Panc1 (cell line): ENCODE measurements around the gene DPEP1.

Source experiments
- CTCF ChIP-seq: fragments of 450-650 bp; IDR thresholded peaks from 2 replicates; pipeline ENCODE4 v1.5.1; 2017; ENCODE audit warnings: mild to moderate bottlenecking
- POLR2AphosphoS5 ChIP-seq: IDR thresholded peaks from 2 replicates; pipeline ENCODE4 v1.6.1; 2012; ENCODE audit warnings: mild to moderate bottlenecking, low read depth, low read length, moderate library complexity
- REST ChIP-seq, 2 experiments: IDR thresholded peaks; 2 replicates each; pipeline ENCODE4 v1.6.1; 2011 to 2012; ENCODE audit warnings: low read depth in 2 of 2, control low read depth in 1 of 2, low read length in 1 of 2, mild to moderate bottlenecking in 1 of 2, moderate library complexity in 1 of 2; ENCODE audit not compliant: insufficient read depth in 1 of 2

- TF ChIP-seq POLR2AphosphoS5 (no peak), CTCF (no peak), REST (IDR thresholded peaks at IDR 0.05; ENCODE audit: insufficient read depth in 1 of 2, low read depth in 2 of 2, low read length in 1 of 2) (no peak)
Observed at GRCh38 chr16:89586218-89586617, 27.2 kb upstream of the DPEP1 start.
